Measurements from ENCODE around the gene CNTNAP1.

The CNTNAP1 gene

DNA sequence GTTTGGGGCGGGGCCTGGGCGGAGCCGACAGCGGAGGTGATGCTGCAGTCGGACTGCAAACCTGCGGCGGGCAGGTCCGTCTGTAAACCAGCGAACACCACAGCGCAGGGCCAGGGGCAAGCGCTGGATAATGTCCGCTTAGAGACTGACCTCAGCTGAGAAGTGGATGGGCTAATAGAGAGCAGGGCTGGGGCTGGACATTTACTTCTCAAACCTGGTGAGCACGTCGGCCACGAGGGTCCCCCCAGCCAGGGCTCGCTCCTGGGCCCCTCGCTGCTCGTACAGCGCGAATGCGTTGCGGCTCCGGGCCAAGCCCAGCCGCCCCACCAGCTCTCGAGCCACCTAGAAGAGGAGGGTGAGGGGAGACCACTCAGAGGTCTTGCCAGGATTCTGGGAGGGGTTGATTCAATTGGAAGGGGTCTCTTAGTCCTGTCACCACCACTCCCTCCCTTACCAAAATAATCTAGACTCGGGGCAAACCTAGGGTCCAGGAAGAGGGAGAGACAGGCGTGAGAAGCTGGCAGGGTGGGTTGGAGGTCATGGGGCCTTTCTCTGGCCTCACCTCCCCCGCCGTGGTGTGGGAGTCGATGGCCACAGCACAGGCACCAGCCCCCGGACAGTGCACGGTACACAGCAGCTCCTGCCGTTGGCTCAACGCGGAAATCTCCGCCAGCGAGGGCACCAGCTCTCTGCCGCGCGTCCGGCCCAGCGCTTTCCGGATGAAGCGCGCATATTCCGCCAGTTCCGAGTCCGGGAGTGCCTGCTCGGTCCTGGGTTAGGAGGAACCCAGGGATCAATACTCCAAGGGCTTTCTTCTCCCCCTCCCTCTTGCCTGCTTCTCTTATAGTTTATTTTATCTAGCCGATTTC is 11.3 kb upstream of the CNTNAP1 start:
- TF ChIP-seq, protein P1, sequence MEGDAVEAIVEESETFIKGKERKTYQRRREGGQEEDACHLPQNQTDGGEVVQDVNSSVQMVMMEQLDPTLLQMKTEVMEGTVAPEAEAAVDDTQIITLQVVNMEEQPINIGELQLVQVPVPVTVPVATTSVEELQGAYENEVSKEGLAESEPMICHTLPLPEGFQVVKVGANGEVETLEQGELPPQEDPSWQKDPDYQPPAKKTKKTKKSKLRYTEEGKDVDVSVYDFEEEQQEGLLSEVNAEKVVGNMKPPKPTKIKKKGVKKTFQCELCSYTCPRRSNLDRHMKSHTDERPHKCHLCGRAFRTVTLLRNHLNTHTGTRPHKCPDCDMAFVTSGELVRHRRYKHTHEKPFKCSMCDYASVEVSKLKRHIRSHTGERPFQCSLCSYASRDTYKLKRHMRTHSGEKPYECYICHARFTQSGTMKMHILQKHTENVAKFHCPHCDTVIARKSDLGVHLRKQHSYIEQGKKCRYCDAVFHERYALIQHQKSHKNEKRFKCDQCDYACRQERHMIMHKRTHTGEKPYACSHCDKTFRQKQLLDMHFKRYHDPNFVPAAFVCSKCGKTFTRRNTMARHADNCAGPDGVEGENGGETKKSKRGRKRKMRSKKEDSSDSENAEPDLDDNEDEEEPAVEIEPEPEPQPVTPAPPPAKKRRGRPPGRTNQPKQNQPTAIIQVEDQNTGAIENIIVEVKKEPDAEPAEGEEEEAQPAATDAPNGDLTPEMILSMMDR (IDR thresholded peaks at IDR 0.05; ENCODE audit: low read depth, low read length) = no peak
- DNase-seq (ENCODE audit: low read depth, low spot score) = no peak
- in situ Hi-C loops (cut with HindIII; ENCODE audit: low sequenced_read_pairs) = no loop called here
- H3K4me3 ChIP-seq (ENCODE audit: low read depth, low read length) = no peak overlapping the region

DNA sequence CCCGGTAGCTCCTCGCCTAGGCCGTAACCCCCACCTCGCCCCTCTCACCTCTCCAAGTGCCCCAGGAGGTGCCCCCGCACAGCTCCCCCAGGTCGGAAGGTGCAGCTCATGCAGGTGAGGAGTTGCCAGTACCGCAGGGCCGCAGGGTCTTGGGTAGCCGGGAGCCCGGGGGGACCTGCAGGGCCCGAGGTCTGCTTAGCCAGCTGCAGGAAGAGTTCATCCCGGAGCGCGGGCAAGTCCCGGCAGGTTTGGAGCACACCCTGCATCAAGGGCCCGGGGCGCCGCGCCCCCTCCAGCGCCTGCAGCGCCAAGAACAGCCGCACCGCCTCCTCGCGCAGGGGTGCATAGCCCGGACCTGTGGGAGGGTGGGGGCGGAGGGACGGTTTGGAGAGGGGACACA is 10.3 kb upstream of the CNTNAP1 start:
- DNase-seq (ENCODE audit: low read depth, low spot score) = no peak
- TF ChIP-seq, protein P1 (IDR thresholded peaks at IDR 0.05; ENCODE audit: low read depth, low read length) = no peak

GRCh38 chr17:42673266-42673884 is 9.0 kb upstream of the CNTNAP1 start:
- TF ChIP-seq, protein P1 (IDR thresholded peaks at IDR 0.05; ENCODE audit: low read depth, low read length) = no peak
- no peak for DNase-seq (ENCODE audit: low read depth, low spot score)
- H3K4me3 ChIP-seq (ENCODE audit: low read depth, low read length) = no peak overlapping the region
- in situ Hi-C loops (cut with HindIII; ENCODE audit: low sequenced_read_pairs) = no loop called here

More for the DNA sequence above, 10.3 kb upstream of the CNTNAP1 start:
- in situ Hi-C loops (cut with HindIII; ENCODE audit: low sequenced_read_pairs) = no loop called here
- no peak overlapping the region for H3K4me3 ChIP-seq (ENCODE audit: low read depth, low read length)

DNA sequence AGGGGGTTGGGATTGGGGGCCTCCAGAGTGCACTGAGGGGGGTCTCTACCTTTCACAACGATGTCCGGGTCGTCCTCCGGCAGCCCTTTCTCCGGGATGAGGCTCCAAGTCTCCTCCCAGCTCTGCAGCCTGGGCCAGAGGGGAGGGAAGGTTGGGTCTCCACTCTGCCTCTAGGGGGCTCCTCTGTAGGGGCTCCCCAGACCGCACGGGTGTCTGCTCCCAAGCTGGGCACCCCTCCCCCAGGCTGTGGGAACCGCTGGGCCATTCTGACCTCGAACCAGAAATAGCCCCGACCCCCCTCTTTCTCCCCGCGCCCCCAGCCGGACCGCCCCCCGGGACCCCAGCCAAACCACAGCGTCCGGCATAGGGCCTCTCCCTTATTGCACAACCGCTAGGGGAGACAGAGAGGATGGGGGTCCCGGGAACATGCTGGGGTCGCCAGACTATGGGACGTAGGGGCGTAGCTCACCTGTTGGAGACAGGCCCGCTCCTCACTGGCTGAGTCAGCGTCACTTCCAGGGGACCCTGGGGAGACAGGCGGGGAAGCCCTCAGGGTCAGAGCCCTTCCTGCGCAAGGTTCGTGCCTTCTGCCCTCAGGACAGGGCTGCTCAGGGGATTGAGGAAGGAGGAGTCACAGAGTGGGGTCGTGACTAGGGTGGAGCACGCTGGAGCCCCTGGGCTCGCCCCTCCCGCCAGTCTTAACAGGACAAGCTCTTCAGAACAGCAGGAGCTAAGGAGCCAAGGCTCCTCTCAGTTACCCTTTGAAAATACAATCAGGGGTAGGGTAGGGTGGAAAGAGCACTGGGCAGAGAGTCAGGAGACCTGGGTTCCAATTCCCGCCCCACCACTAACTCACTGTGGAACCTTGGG is 8.2 kb upstream of the CNTNAP1 start:
- TF ChIP-seq, protein P1 (IDR thresholded peaks at IDR 0.05; ENCODE audit: low read depth, low read length) = peak; percentile 68
- in situ Hi-C loops (cut with HindIII; ENCODE audit: low sequenced_read_pairs) = no loop called here
- DNase-seq (ENCODE audit: low read depth, low spot score) = peak; percentile 62
- peak overlapping the region; percentile 81 for H3K4me3 ChIP-seq (ENCODE audit: low read depth, low read length)

- TF ChIP-seq, protein P1 (IDR thresholded peaks at IDR 0.05; ENCODE audit: low read depth, low read length) = no peak
These were observed 7.5 kb upstream of the CNTNAP1 start for GRCh38 chr17:42674755-42675347.

More at GRCh38 chr17:42674755-42675347, 7.5 kb upstream of the CNTNAP1 start:
- in situ Hi-C loops (cut with HindIII; ENCODE audit: low sequenced_read_pairs) = no loop called here
- DNase-seq (ENCODE audit: low read depth, low spot score) = no peak
- H3K4me3 ChIP-seq (ENCODE audit: low read depth, low read length) = peak overlapping the region; percentile 81
